GM19238 (cell line): Measurements from ENCODE around the gene GGT1.
"Not testable (repeated sequence)": the region's sequence is repeated elsewhere in the genome, so short reads cannot be mapped to it uniquely, and the experiment has no call there.

Source experiments
- DNase-seq: peaks from one replicate; pipeline ENCODE4 v3.0.0; 2011; ENCODE audit warnings: low spot score; ENCODE audit not compliant: insufficient read length

Gene GGT1

DNA sequence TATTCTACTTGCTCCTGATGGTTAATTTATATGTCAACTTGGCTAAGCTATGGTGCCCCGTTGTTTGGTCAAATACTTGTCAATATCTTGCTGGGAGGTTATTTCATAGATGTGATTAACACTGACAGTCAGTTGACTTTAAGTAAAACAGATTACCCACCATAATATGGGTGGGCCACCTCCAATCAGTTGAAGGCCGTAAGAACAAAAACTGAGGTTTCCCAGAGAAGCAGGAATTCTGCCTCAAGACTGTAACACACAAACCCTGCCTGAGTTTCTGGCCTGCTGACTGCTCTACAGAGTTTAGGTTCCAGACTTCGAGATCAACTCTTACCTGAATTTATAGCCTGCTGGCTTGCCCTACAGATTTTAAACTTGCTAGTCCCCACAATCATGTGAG, 33.5 kb downstream of the GGT1 start:
- DNase-seq: not testable (repeated sequence)

DNA sequence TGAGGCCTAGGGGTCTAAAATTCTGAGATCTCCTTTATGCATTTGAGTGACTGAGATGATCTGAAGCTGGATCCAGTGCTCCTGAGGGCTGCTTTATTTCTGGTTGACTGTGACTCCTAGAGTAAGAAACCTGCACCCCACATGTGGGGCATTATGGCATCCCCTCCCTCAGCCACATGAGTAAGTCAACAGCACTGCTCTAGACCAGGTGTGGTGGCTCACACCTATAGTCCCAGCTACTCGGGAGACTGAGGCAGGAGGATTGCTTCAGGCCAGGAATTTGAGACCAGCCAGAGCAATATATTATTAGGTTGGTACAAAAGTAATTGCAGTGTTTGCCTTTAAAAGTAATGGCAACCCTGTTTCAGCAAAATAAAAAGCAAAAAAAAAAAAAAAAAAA, 39.3 kb downstream of the GGT1 start:
- not testable (repeated sequence) for DNase-seq

DNA sequence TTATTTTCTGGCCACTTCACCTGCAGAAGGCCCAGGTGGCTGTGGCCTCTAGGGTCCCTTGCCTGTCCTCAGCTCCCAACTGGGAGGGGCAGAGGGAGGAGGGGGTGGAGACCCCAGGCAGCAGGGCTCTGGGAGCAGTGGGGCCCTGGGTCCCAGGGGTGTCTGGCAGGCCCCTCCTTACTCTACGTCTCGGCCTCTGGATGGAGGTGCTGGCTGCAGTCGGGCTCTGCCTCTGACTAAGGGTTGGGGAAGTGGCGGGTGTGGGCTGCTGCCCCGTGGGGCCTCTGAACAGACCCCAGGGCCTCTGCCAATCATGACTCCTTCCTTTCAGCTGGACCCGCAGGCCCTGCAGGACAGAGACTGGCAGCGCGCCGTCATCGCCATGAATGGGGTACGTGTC, 41.4 kb downstream of the GGT1 start:
- DNase-seq: not testable (repeated sequence)

DNA sequence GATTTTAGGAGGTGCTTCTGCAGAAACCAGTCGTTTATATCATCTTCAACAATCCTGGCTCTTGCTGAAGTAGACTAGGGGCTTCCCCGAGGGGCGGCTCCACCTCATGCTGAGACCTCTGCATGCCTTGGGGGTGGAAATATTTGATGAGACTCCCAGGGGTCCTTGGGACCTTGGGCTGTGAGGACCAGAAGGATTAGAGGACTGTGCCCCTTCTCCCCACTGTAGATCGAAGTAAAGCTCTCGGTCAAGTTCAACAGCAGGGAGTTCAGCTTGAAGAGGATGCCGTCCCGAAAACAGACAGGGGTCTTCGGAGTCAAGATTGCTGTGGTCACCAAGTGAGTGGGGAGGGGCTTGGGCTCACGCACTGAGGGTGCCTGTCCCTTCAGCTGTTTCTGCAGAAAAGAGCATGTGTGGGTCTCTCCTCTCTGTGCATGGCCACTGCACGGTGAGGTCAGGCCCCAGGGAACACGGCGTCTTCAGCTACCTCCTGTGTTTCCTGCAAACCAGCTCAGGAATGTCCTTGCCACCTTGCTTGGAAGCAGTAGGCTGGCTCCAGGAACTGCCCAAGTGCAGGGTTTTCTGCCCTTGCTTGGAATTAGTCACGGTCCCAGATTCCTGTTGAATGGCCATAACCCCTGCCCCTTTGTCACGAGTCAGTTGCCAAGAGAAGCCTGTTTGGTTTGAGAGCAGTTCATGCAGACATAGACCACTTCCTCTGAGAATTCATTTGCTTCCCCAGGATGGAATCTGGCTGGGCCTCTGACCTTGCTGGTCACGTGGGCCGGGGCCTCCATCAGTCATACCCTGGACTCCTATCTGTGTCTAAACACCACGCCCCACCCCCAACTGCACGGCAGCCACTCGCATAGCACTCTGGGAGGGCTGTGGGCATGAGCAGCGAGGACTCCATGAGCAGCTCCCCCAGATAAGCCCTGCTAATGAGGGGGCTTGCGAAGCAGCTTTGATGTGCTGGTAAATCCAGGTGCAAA, 42.7 kb downstream of the GGT1 start:
- DNase-seq: not testable (repeated sequence)

DNA sequence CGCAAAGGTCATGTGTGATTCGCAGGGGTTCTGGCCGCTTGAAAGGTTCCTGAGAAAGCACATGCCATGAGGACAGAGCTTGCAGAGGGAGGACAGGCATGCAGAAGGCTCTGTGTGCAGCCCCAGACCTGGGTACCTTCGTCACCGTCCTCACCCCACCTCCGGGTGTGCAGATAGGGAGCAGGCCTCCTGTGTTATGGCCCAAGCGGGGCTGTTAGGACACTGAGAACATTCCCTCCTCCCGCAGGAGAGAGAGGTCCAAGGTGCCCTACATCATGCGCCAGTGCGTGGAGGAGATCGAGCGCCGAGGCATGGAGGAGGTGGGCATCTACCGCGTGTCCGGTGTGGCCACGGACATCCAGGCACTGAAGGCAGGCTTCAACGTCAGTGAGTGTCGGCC, 43.8 kb downstream of the GGT1 start:
- not testable (repeated sequence) for DNase-seq

DNA sequence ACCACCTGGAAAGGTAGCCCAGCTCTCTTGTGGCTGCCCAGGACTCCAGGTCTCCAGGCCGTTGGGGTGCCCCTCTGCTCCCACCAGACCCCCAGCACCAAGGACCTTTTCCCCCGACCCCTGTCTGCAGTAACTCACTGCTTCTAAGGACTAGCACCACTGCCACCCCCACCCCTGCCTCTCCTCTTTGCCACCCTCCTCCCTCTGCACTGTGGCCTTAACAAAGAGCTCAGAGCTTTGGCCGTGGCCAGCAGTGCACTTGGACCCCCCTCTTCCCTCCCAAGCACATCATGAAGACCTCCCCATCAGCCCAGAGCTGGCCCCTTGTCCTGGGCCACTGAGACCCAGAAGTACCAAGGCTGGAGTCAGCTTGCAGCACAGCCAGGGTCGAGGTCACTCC, 46.4 kb downstream of the GGT1 start:
- DNase-seq: not testable (repeated sequence)

DNA sequence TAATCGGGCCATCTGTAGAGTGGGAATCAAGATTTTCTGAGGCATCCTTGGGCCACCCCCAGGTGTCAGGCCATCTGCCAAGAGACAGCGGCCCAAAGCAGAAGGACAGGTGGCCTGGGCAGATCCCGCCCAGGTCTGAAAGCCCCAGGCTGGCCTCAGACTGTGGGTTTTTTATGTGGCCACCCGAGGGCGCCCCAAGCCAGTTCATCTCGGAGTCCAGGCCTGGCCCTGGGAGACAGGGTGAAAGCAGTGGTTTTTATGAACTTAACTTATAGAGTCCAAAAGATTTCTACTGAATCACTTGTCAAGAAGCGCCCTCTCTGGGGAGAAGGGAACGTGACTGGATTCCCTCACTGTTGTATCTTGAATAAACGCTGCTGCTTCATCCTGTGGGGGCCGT, 47.9 kb downstream of the GGT1 start:
- DNase-seq: not testable (repeated sequence)

DNA sequence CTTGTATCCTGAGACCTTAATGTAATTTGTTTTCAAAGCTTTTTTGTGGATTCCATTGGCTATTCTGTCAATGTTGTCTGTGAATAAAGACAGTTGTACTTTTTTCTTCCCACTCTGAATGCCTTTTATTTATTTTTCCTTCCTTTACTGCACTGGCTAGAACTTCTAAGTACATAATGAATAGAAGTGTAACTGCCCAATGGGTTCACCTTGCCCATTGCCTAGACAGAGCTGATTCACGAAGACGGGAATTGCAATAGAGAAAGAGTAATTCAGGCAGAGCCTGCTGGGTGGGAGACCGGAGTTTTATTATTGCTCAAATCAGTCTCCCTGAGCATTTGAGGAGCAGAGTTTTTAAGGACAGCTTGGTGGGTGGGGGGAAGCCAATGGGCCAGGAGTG, 62.4 kb downstream of the GGT1 start:
- DNase-seq: not testable (repeated sequence)

DNA sequence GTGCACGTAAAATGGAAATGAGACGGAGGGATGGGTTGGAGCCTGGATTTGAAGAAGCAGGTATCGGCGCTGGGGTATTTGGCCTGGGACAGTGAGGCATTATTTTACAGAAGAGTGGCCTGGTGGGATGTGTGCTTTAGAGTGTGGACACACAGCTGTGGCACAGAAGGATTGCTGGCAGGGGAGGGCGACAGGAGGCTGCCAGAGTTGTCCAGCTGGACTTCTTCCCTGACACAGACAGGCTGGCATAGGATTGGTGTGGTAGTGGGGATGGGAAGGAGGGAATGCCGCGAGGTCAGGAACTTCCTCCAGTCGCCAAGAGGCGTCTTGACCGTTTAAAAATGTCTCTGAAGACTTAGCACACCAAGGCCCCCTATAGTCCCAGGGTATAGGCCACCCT, 64.9 kb downstream of the GGT1 start:
- DNase-seq: not testable (repeated sequence)

DNA sequence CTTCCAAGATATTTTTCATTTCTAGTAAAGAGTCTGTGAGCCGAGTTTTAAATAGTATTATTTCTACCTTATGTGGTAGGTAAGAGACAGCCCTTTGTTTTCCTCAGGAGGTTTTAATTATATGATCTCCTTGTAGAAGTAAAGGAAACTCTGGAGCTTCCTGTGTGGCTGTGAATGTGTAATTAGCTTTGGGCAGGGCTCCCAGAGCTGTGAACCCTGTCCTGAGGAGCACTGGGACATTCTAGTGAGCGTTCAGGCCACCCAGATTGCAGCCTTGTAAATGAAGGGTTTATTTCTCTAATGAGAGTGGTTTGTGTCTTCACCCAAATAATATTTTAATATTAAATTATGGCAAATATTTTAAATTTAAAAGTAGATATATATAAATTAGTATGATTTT, 69.5 kb downstream of the GGT1 start:
- DNase-seq: not testable (repeated sequence)
